AG04450 (cell line): Measurements from ENCODE around the gene FASTKD2. TPM values are rescaled to one million over a fixed set of nuclear protein-coding genes. Genes with fewer than 3 reads are reported as not detected.

Source experiments
- CTCF ChIA-PET: fragments of 300-600, 350-600 bp; formaldehyde crosslinking; extraction: SDS; loops from one replicate; lab custom pipeline; 2022; ENCODE audit warnings: antibody characterized with exemption, inconsistent platforms; lab: Charles Lee
- POLR2A ChIA-PET: fragments of 350-600 bp; formaldehyde crosslinking; extraction: SDS; loops from one replicate; lab custom pipeline; 2021; ENCODE audit warnings: antibody characterized with exemption, inconsistent platforms; lab: Yijun Ruan, JAX
- DNase-seq: peaks from one replicate; pipeline ENCODE4 v3.0.0-alpha.2; 2011; ENCODE audit warnings: low read depth, low spot score
- H3K27ac ChIP-seq: one replicate; pipeline ENCODE4 v1.5.1; 2012; ENCODE audit warnings: low read depth, low read length, control low read depth
- H3K27me3 ChIP-seq: one replicate; pipeline ENCODE4 v1.6.0; 2012; ENCODE audit warnings: low read length; ENCODE audit not compliant: control insufficient read depth, insufficient read depth
- H3K4me3 ChIP-seq: 2 replicates; pipeline ENCODE4 v1.5.1; 2011; ENCODE audit warnings: mild to moderate bottlenecking, low read depth, low read length, control low read depth
- H3K9me3 ChIP-seq: 2 replicates; pipeline ENCODE4 v1.5.1; 2012; ENCODE audit warnings: low read length; ENCODE audit not compliant: control insufficient read depth, insufficient read depth
- CTCF ChIP-seq: IDR thresholded peaks from 2 replicates; pipeline ENCODE4 v1.5.1; 2011; ENCODE audit warnings: low read depth, low read length, control low read depth, inconsistent platforms
- polyA plus RNA-seq: library from polyadenylated mRNA; depleted of rRNA; stranded (reverse); fragments of >200 nt; gene quantifications from 2 replicates; pipeline ENCODE4 v1.2.3, GENCODE V29; 2011

Gene FASTKD2
- polyA plus RNA-seq, 1 experiment: 37.2 TPM

DNA sequence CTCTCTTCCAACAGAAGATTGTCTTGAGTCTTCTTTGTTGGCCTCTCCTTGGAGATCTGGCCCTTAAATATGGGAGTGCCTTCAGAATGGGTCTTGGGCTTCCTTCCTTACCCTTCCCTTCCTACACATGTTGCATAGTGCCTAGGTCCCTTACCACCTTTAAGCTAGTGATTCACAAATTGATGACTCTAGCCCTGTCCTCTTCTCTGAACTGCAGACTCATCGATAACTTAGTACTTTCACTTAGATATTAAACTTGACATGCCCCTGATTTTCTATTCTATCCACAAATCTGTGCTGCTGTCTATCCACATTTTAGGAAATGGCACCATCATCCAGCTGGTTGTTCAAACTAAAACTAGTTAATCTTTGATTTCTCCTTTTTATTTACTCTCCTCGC is 38.1 kb upstream of the FASTKD2 start:
- H3K27me3 ChIP-seq: no peaks in the 10 kb centered on the region
- CTCF ChIA-PET: no interaction called here
- POLR2A ChIA-PET: no interaction called here

DNA sequence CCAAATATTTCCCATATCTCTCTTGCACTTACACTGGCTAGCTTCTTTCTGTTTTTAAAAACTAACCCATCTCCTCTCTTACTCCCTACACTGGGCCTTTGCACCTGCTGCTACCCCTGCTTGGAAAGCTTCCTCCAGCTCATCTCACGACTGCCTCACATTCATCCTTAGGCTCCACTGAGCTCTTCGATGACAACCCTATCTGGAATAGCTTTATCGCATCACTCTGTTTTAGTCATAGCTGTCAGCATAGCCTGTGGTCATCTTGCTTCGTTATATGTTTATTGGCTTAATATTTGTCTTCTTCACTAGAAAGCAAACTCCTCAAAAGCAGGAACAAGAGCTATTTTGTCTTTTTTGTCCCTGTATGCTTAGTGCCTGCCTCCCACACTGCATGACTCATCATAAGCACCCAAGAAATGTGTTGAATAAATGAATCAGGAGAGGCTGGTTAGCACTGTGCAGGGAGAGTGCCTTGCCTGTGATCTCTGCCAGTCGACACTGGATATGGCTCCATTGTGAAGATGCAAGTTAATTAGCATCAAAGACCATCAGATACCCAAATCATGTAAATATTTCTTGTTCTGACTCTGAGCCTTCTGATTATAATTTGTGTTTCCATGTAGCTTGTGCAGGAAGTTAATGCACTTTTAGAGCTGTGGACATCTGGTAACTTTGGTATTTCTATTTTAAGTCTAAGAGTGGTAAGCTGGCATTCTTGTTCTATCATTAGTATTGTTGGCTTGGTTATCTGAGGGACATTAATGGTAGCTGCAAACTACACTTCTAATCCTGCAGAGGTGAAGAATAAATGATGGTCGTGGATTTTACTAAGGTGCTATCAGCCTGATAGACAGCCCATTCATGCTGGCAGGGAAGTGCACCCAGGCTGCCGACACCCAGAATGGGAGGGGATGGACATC is 36.9 kb upstream of the FASTKD2 start:
- Histone ChIP-seq H3K4me3 (no peak overlapping the region), H3K27me3 (no peaks in the 10 kb centered on the region), H3K9me3 (no peaks in the 10 kb centered on the region), H3K27ac (no peak overlapping the region)
- POLR2A ChIA-PET: no interaction called here
- CTCF ChIA-PET: interaction anchor here (1.1 to 1.2 kb wide), 2 partner anchors 8 to 15 kb away, joined by 3 read pairs; no protein-coding TSS in a partner anchor
- no peak for DNase-seq
- TF ChIP-seq CTCF: no peak

More for the DNA sequence above, 38.1 kb upstream of the FASTKD2 start:
- H3K4me3 ChIP-seq: no peak overlapping the region
- no peak for DNase-seq
- no peaks in the 10 kb centered on the region for H3K9me3 ChIP-seq
- no peak for TF ChIP-seq CTCF
- no peak overlapping the region for H3K27ac ChIP-seq

- Histone ChIP-seq H3K27me3 (no peaks in the 10 kb centered on the region), H3K9me3 (no peaks in the 10 kb centered on the region), H3K4me3 (no peak overlapping the region), H3K27ac (no peak overlapping the region)
- POLR2A ChIA-PET: no interaction called here
- CTCF ChIA-PET: no interaction called here
- no peak for TF ChIP-seq CTCF
- DNase-seq: no peak
These were observed 32.1 kb upstream of the FASTKD2 start for GRCh38 chr2:206733341-206733740.

GRCh38 chr2:206736935-206737334 is 28.5 kb upstream of the FASTKD2 start:
- H3K4me3 ChIP-seq: no peak overlapping the region
- H3K27me3 ChIP-seq: no peaks in the 10 kb centered on the region
- ChIA-PET POLR2A (no interaction called here), CTCF (interaction anchor here (0.6 to 0.9 kb wide), 2 partner anchors 9 to 1525 kb away, joined by 3 read pairs; no protein-coding TSS in a partner anchor)
- H3K27ac ChIP-seq: no peak overlapping the region
- no peak for DNase-seq
- no peaks in the 10 kb centered on the region for H3K9me3 ChIP-seq
- TF ChIP-seq CTCF: no peak

- H3K27me3 ChIP-seq: no peaks in the 10 kb centered on the region
- H3K4me3 ChIP-seq: no peak overlapping the region
- POLR2A ChIA-PET: no interaction called here
- CTCF ChIA-PET: no interaction called here
- H3K9me3 ChIP-seq: no peaks in the 10 kb centered on the region
- no peak overlapping the region for H3K27ac ChIP-seq
- TF ChIP-seq CTCF: no peak
- DNase-seq: no peak
These were observed 26.1 kb upstream of the FASTKD2 start for GRCh38 chr2:206739271-206739670.
